T-cell (primary cell): Measurements from ENCODE around the gene SUMO4. TPM values are rescaled to one million over a fixed set of nuclear protein-coding genes. Genes with fewer than 3 reads are reported as not detected.

ENCODE experiments used
- ATAC-seq, 4 experiments: fragments of 200-7000 bp in 3 of 4; fragments of 150-1000 bp in 1 of 4; cut with Tn5 transposase; replicated peaks in 1 of 4; 1 replicate in 3 of 4; 2 replicates in 1 of 4; pipeline ENCODE4 v1.10.0; 2021; ENCODE audit warnings: moderate library complexity in 3 of 4, mild to moderate bottlenecking in 2 of 4, moderate number of reproducible peaks in 1 of 4
- CTCF ChIA-PET, 2 donors: fragments of 300-600 bp; sonication (Branson Sonifier 250); formaldehyde crosslinking; loops; one replicate each; lab custom pipeline; 2022; ENCODE audit warnings: antibody characterized with exemption in 2 of 2; lab: Charles Lee
- POLR2A ChIA-PET, 2 donors: fragments of 300-600 bp; sonication (Branson Sonifier 250); formaldehyde crosslinking; loops; one replicate each; lab custom pipeline; 2022; ENCODE audit warnings: antibody characterized with exemption in 2 of 2; lab: Charles Lee
- DNase-seq, 35 experiments: peaks; one replicate each; pipeline versions ENCODE4 v3.0.0 to v3.0.0-alpha.2; 2013 to 2023
- H3K27ac ChIP-seq: one replicate; pipeline ENCODE4 v1.5.1; 2013; ENCODE audit warnings: low read length
- H3K27me3 ChIP-seq, 2 experiments: replicated peaks in 1 of 2; 1 replicate in 1 of 2; 2 replicates in 1 of 2; pipeline versions ENCODE4 v1.6.1 to v1.7.0; 2013; ENCODE audit warnings: low read length in 1 of 2, mixed read lengths in 1 of 2; ENCODE audit not compliant: control insufficient read depth in 2 of 2, insufficient read depth in 2 of 2; ENCODE audit errors: extremely low read depth in 1 of 2
- H3K36me3 ChIP-seq, 2 donors: 1 replicate in 1 of 2; 2 replicates in 1 of 2; pipeline versions ENCODE4 v1.6.1 to v1.7.0; 2013; ENCODE audit warnings: low read length in 1 of 2; ENCODE audit not compliant: control insufficient read depth in 2 of 2, insufficient read depth in 1 of 2; ENCODE audit errors: extremely low read depth in 1 of 2
- H3K4me1 ChIP-seq, 2 experiments: 1 replicate in 1 of 2; 2 replicates in 1 of 2; pipeline versions ENCODE4 v1.6.1 to v1.7.0; 2013; ENCODE audit warnings: low read length in 2 of 2, mixed read lengths in 1 of 2; ENCODE audit not compliant: insufficient read depth in 2 of 2, control insufficient read depth in 1 of 2; ENCODE audit errors: extremely low read depth in 1 of 2
- H3K4me3 ChIP-seq, 2 donors: 1 replicate in 1 of 2; 2 replicates in 1 of 2; pipeline versions ENCODE4 v1.5.1 to v1.7.0; 2013; ENCODE audit warnings: mild to moderate bottlenecking in 2 of 2, low read length in 1 of 2, moderate library complexity in 1 of 2; ENCODE audit not compliant: control insufficient read depth in 1 of 2; ENCODE audit errors: extremely low read depth in 1 of 2
- H3K9me3 ChIP-seq: 2 replicates; pipeline ENCODE4 v1.7.0; 2013
- H3K27ac Mint-ChIP-seq, 2 donors: one replicate each; pipeline ENCODE4 v1.8.0; 2020 to 2021; ENCODE audit warnings: mild to moderate bottlenecking in 2 of 2, mixed read lengths in 2 of 2
- H3K27me3 Mint-ChIP-seq, 2 donors: one replicate each; pipeline ENCODE4 v1.8.0; 2021 to 2022; ENCODE audit warnings: mixed read lengths in 2 of 2
- H3K36me3 Mint-ChIP-seq: one replicate; pipeline ENCODE4 v1.8.0; 2021; ENCODE audit warnings: mixed read lengths
- H3K4me1 Mint-ChIP-seq, 3 donors: one replicate each; pipeline ENCODE4 v1.8.0; 2020 to 2022; ENCODE audit warnings: mixed read lengths in 3 of 3, mild to moderate bottlenecking in 1 of 3
- H3K4me3 Mint-ChIP-seq, 3 donors: one replicate each; pipeline ENCODE4 v1.8.0; 2020 to 2022; ENCODE audit warnings: mild to moderate bottlenecking in 3 of 3, mixed read lengths in 3 of 3, moderate library complexity in 3 of 3
- H3K9me3 Mint-ChIP-seq, 3 donors: one replicate each; pipeline ENCODE4 v1.8.0; 2020 to 2022; ENCODE audit warnings: mixed read lengths in 3 of 3
- WGBS: methylation state at CpG from one replicate; pipeline ENCODE4 v1.1.5; 2013; ENCODE audit warnings: missing lambda C conversion rate; ENCODE audit not compliant: insufficient coverage; 5-methylcytosine and 5-hydroxymethylcytosine counted together
- total RNA-seq, 35 experiments: library from RNA in 6 of 35; stranded (reverse) in 6 of 35; fragments of 120-200 nt in 1 of 35; gene quantifications; one replicate each; pipeline versions ENCODE4 v1.2.1 to v1.2.4 and lab custom pipeline; 2013 to 2026

SUMO4 gene
- total RNA-seq, 5 donors from 2014 or later (not counting 1 experiment from before 2014, with no cell fraction given) = 5.7 to 11.4 (median 8.5) TPM

- peaks cover 0 to 11% of the 10 kb centered on the region in 2 donors for H3K36me3 ChIP-seq
- H3K9me3 Mint-ChIP-seq = peaks cover 4 to 11% (median 8%) of the 10 kb centered on the region in 3 donors
- ATAC-seq (no peak), DNase-seq (no peak)
- H3K4me3 Mint-ChIP-seq = no peak overlapping the region
- H3K4me1 Mint-ChIP-seq = peaks cover 55 to 79% (median 71%) of the 10 kb centered on the region in 3 donors
- H3K9me3 ChIP-seq = no peaks in the 10 kb centered on the region
- no peaks in the 10 kb centered on the region for H3K27me3 ChIP-seq
- POLR2A ChIA-PET = interaction anchor here in 1 of 2 donors (0.6 kb wide), 1 partner anchor 12 kb away, joined by 8 read pairs; no protein-coding TSS in a partner anchor
- H3K27ac Mint-ChIP-seq = peak overlapping the region; percentile 79 to 87
- no peaks in the 10 kb centered on the region for H3K27me3 Mint-ChIP-seq
- 100% methylated on average over 2 of the region's 5 CpGs for WGBS
- peaks cover 33% of the 10 kb centered on the region for H3K36me3 Mint-ChIP-seq
- CTCF ChIA-PET = interaction anchor here in 1 of 2 donors (0.5 to 0.8 kb wide), 2 partner anchors 117 to 121 kb away, joined by 4 read pairs; no protein-coding TSS in a partner anchor
- peak overlapping the region; percentile 16 for H3K27ac ChIP-seq
- no peak overlapping the region for H3K4me3 ChIP-seq
- H3K4me1 ChIP-seq = peaks cover 18 to 34% of the 10 kb centered on the region in 2 experiments
These were observed 37.8 kb upstream of the SUMO4 start for GRCh38 chr6:149362289-149362688.

GRCh38 chr6:149363154-149363553 lies 36.9 kb upstream of the SUMO4 start:
- Histone ChIP-seq H3K27ac (no peak overlapping the region), H3K9me3 (no peaks in the 10 kb centered on the region), H3K27me3 (no peaks in the 10 kb centered on the region), H3K36me3 (peaks cover 0 to 11% of the 10 kb centered on the region in 2 donors), H3K4me1 (peaks cover 20 to 42% of the 10 kb centered on the region in 2 experiments), H3K4me3 (no peak overlapping the region)
- peak overlapping the region; percentile 66 to 87 for H3K27ac Mint-ChIP-seq
- DNase-seq (no peak), ATAC-seq (no peak)
- peaks cover 33% of the 10 kb centered on the region for H3K36me3 Mint-ChIP-seq
- CTCF ChIA-PET = interaction anchor here (0.5 to 0.8 kb wide), 4 partner anchors 68 to 360 kb away, joined by 3 to 4 read pairs (median 3); no protein-coding TSS in a partner anchor
- POLR2A ChIA-PET = interaction anchor here in 1 of 2 donors (1.2 kb wide), 1 partner anchor 41 kb away, joined by 4 read pairs; no protein-coding TSS in a partner anchor
- H3K27me3 Mint-ChIP-seq = no peaks in the 10 kb centered on the region
- no peak overlapping the region for H3K4me3 Mint-ChIP-seq
- peaks cover 46 to 71% (median 63%) of the 10 kb centered on the region in 3 donors for H3K4me1 Mint-ChIP-seq
- WGBS = no CpG with 5 or more reads among the region's 1 CpG
- H3K9me3 Mint-ChIP-seq = peaks cover 4 to 11% (median 8%) of the 10 kb centered on the region in 3 donors

DNA sequence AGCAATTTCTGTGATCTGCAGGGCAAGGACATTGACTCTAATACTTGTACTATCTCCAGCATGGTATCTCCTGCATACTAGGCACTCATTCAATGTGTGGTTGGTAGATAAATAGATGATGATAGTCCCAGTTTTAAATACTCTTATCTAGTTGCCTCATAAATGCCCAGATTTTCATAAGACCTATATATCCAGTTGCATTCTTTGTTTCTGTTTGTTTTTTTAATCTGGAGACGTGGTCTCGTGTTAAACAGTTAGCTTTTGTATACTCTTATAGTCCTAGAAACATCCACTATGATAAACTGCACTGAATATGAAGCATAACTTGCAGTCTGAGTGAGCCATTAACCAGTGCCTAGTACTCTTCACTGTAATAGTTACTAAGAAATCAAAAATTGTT lies 35.5 kb upstream of the SUMO4 start:
- Histone ChIP-seq H3K9me3 (no peaks in the 10 kb centered on the region), H3K27me3 (no peaks in the 10 kb centered on the region), H3K4me1 (peaks cover 20 to 43% of the 10 kb centered on the region in 2 experiments), H3K4me3 (no peak overlapping the region), H3K27ac (peak overlapping the region; percentile 52), H3K36me3 (peaks cover 0 to 8% of the 10 kb centered on the region in 2 donors)
- ChIA-PET POLR2A (no interaction called here), CTCF (no interaction called here)
- Mint-ChIP-seq H3K36me3 (peaks cover 29% of the 10 kb centered on the region), H3K27me3 (no peaks in the 10 kb centered on the region), H3K4me1 (peaks cover 32 to 57% (median 52%) of the 10 kb centered on the region in 3 donors), H3K4me3 (peak overlapping the region in 1 of 3 donors; percentile 15), H3K9me3 (peaks cover 4 to 11% (median 8%) of the 10 kb centered on the region in 3 donors), H3K27ac (peak overlapping the region; percentile 77 to 82)
- no CpG with 5 or more reads among the region's 2 CpGs for WGBS
- DNase-seq (no peak), ATAC-seq (no peak)

GRCh38 chr6:149365197-149365596 lies 34.9 kb upstream of the SUMO4 start:
- no peaks in the 10 kb centered on the region for H3K27me3 Mint-ChIP-seq
- POLR2A ChIA-PET = no interaction called here
- H3K27ac Mint-ChIP-seq = peak overlapping the region; percentile 65 to 77
- H3K9me3 ChIP-seq = no peaks in the 10 kb centered on the region
- peaks cover 29% of the 10 kb centered on the region for H3K36me3 Mint-ChIP-seq
- peaks cover 30 to 57% (median 53%) of the 10 kb centered on the region in 3 donors for H3K4me1 Mint-ChIP-seq
- no peak overlapping the region for H3K4me3 ChIP-seq
- peaks cover 20 to 44% of the 10 kb centered on the region in 2 experiments for H3K4me1 ChIP-seq
- H3K27me3 ChIP-seq = no peaks in the 10 kb centered on the region
- DNase-seq = no peak
- CTCF ChIA-PET = no interaction called here
- peak overlapping the region; percentile 52 for H3K27ac ChIP-seq
- ATAC-seq = peak in 1 of 4 experiments; percentile 44
- no peak overlapping the region for H3K4me3 Mint-ChIP-seq
- peaks cover 4 to 9% (median 8%) of the 10 kb centered on the region in 3 donors for H3K9me3 Mint-ChIP-seq
- peaks cover 0 to 12% of the 10 kb centered on the region in 2 donors for H3K36me3 ChIP-seq

DNA sequence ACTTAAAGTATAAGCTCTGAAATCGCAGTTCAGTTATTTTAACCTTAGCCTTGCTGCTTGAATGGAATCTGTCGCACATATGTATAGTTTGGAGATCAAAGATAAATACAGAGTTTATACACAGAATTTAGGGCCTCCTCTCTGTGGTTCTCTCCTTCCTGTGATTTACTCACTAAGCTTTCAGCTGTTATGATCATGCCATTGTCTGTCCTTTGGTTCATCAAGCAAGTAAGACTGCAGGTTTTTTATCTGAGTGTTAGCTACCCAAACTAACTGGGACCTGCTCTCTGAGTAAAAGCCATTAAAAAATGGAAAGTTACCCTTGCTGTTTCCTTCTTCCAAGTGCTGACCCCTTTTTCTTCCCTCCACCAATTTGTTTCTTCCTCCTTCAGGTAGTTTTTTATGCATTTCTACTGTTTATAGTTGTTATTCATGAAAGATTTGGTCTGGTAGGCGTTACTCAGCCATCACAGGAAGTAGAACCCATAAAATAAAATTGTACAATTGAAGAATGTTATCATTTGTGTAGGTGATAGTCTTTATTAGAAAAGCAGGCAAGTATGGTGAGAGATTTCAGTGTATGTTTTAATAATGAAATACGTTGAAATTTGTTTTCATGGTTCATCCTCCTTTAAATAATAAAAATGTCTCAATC lies 33.7 kb upstream of the SUMO4 start:
- Mint-ChIP-seq H3K27me3 (no peaks in the 10 kb centered on the region), H3K36me3 (peaks cover 24% of the 10 kb centered on the region), H3K27ac (no peak overlapping the region), H3K4me3 (no peak overlapping the region), H3K4me1 (peaks cover 27 to 55% (median 52%) of the 10 kb centered on the region in 3 donors), H3K9me3 (peaks cover 4 to 8% (median 8%) of the 10 kb centered on the region in 3 donors)
- WGBS = no CpG with 5 or more reads among the region's 4 CpGs
- CTCF ChIA-PET = interaction anchor here (0.6 to 1.0 kb wide), 6 partner anchors 9 to 331 kb away, joined by 3 to 6 read pairs (median 3); no protein-coding TSS in a partner anchor
- H3K4me3 ChIP-seq = no peak overlapping the region
- peaks cover 0 to 20% of the 10 kb centered on the region in 2 donors for H3K36me3 ChIP-seq
- DNase-seq (peak in 6 of 35 experiments; percentile 3 to 58 (median 10)), ATAC-seq (peak; percentile 89 to 95 (median 93))
- POLR2A ChIA-PET = interaction anchor here (0.5 to 0.9 kb wide), 3 partner anchors 31 to 302 kb away, joined by 3 read pairs; no protein-coding TSS in a partner anchor
- H3K27ac ChIP-seq = peak overlapping the region; percentile 52
- no peaks in the 10 kb centered on the region for H3K27me3 ChIP-seq
- H3K9me3 ChIP-seq = no peaks in the 10 kb centered on the region
- H3K4me1 ChIP-seq = peaks cover 15 to 49% of the 10 kb centered on the region in 2 experiments

- H3K36me3 ChIP-seq = peaks cover 0 to 15% of the 10 kb centered on the region in 2 donors
- Mint-ChIP-seq H3K27me3 (no peaks in the 10 kb centered on the region), H3K4me3 (no peak overlapping the region), H3K4me1 (peaks cover 27 to 50% (median 49%) of the 10 kb centered on the region in 3 donors), H3K36me3 (peaks cover 26% of the 10 kb centered on the region), H3K27ac (no peak overlapping the region), H3K9me3 (no peaks in the 10 kb centered on the region)
- no peak overlapping the region for H3K4me3 ChIP-seq
- no CpG with 5 or more reads among the region's 1 CpG for WGBS
- no peaks in the 10 kb centered on the region for H3K27me3 ChIP-seq
- H3K9me3 ChIP-seq = no peaks in the 10 kb centered on the region
- no peak for DNase-seq
- H3K27ac ChIP-seq = no peak overlapping the region
- no peak for ATAC-seq
- POLR2A ChIA-PET = no interaction called here
- CTCF ChIA-PET = no interaction called here
- peaks cover 10 to 57% of the 10 kb centered on the region in 2 experiments for H3K4me1 ChIP-seq
These were observed 32.0 kb upstream of the SUMO4 start for GRCh38 chr6:149368065-149368464.
